OCI-M1 (cell line): ENCODE data around the gene ASTN2.

Experiments used
- DNase-seq: peaks from one replicate; lab custom pipeline; 2025; lab: John Stamatoyannopoulos, UW

ASTN2 gene

GRCh38 chr9:116954731-116955130 is 460.1 kb downstream of the ASTN2 start:
- no peak for DNase-seq

- no peak for DNase-seq
These were observed 461.6 kb downstream of the ASTN2 start for GRCh38 chr9:116953271-116953670.

DNA sequence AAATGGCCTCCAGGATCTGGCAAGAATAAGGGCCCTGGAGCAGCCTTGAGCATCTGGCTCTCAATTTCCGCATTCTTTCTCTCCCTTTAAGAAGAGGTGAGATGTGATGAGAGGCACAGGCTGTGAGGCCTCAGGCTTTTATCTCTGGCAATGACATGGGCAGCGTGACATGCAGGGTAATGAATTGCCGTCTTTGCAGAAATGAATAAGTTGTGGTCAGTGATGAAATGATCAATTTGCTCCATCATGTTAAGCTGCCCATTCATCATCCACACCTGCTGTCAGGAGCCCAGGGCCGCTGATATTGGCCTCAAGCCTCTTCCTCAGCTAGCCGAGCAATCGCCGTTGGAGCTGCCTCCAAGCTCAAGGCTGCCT is 462.4 kb downstream of the ASTN2 start:
- no peak for DNase-seq

DNA sequence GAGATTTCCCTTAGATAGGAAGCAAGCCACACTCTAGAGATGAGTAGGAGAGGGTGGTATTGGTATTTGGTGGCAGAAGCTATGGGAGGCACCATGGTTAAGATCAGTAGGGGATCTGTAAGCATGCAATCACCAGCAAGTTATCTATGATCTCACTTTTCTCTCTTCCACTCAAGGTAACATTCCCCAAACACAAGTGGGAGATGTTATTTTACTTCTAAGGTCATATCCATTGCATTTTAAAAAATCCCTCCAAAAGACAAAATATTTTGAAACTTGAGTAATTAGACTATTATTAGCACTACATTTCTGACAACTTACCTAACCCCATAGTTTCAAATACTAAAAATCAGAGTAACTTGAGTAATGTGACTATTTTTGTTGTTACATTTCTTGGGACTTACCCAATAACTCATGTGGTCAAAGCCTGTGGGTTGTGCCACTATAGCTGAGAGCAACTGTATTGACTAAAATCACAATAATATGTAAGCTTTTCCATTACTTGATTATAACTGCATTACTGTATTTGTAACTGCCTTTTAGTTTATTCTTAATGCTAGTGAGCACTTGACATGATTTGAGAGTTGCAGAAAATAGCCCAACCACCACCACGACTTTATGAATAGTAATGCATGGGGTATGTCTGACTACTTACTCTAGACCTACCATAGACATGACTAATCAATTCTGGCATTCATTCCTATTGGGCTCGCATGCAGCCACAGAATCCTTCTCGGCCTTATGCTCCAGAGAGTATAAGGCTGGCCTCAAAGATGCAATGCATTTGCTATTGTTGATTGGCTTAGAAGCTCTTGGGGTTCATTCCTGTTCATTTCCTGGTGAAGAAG is 463.0 kb downstream of the ASTN2 start:
- DNase-seq, result no peak

GRCh38 chr9:116945817-116946216 is 469.0 kb downstream of the ASTN2 start:
- peak; percentile 62 for DNase-seq

GRCh38 chr9:116944714-116945534 is 469.9 kb downstream of the ASTN2 start:
- peak; percentile 16 for DNase-seq

DNA sequence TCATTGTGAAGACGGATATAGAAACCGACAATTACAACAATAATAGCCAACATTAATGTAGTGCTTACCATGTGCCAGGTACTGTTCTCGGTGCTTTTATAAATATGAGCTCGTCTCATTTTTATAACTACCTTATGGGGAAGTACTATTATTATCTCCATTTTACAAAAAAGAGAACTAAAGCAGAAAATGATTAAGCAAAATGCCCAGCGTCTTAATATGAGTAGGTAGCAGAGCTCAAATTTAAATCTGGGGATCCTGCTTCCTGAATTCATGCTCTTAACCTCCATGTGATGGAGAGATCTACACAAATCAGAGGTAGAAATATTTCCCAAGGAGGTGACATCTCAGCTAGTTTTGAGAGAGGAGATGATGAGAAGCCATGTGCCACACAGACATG is 470.9 kb downstream of the ASTN2 start:
- DNase-seq, result no peak

DNA sequence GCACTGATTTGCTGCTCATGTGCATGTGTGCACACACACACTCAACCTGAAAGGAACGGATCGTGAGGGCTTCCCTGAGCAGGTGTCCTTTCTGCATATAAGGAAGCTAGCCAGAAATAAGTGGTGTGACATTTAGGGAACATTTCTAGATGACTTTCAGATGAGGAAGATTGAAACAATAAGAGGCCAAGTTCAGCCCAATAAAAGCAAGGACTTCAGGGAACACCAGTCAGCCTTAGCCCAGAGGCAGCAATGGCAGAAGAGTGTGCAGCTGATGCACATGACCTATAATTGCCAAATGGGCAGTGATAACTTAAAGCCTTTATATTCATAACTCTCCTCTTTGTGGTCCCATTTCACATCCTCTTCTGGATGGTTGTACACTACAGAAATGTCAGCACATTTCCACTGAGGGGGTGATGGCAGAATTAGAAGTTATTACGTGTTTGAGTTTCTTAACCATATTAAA is 472.2 kb downstream of the ASTN2 start:
- no peak for DNase-seq

DNA sequence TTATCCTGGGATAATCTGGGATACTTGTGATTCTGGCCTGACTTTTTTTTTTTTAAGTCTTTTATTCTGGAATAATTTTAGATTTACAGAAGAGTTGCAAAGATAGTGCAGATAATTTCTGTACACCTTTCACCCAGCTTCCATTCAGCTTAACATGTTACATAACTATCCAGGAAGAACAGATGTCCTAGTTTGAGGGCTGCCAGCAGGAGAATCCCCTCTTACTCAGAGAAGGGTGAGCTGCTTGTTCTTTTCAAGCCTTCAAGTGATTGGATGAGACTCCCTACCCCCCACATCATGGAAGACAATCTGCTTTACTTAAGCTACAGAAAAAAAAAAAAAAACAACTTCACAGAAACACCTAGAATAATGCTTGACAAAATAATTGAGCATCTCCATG is 473.6 kb downstream of the ASTN2 start:
- DNase-seq, result no peak

DNA sequence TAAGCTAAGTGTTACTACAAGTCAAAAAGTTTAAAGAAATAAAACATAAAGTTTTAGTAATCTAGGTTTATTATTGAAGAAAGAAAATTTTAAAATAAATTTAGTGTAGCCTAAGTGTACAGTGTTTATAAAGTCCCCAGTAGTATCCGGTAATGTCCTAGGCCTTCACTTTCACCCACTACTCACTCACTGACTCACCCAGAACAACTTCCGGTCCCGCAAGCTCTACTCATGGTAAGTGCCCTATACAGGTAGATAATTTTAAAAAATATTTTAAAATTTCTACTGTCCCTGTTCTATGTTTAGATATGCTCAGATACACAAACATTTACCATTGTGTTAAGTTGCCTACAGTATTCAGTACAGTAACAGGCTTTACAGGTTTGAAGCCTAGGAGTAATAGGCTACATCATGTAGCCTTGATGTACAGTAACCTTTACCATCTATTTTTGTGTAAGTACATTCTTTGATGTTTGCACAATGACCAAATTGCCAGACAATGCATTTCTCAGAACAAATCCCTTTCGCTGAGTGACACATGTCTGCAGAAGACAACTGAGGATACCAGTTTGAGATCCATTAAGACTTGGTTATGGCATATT is 474.1 kb downstream of the ASTN2 start:
- DNase-seq, result no peak

GRCh38 chr9:116939614-116940013 is 475.2 kb downstream of the ASTN2 start:
- no peak for DNase-seq

DNA sequence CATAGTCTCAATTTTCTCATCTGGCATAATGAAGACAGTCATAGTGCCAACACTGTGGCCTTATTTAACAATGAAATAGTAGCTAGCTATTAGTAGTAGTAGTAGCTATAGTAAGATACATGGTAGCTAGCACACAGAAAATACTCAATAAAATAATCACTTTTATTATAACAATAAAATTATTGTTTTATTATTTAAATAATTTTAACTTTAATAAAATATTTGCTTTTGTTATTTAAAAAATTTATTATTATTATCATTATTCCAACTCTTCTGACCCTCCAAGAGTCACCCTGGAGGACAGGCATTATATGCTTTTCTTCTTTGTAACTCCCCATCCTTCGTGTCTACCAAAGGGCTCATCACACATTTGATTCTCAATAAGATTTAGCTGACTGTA is 475.7 kb downstream of the ASTN2 start:
- DNase-seq, result no peak

GRCh38 chr9:116937361-116937760 is 477.5 kb downstream of the ASTN2 start:
- DNase-seq, result no peak

- no peak for DNase-seq
These were observed 479.5 kb downstream of the ASTN2 start for GRCh38 chr9:116935149-116935897.

DNA sequence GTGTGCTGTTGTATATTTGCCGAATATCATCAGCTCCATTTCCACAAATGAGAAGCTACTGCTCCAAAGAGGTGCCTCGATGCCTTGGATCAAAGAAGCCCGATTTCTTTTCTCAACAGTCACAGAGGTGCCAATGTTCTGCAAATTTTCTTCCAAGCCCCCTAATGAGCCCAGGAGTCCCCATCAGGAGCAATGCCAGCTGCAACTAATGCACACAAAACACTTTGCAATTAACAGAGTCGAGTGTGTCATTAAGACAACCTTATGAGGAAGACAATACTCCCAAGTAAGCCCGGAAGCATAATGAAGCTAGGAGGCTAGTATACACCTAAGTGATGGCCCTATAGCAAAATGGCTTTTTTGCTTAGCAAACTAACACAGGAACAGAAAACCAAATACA is 480.7 kb downstream of the ASTN2 start:
- no peak for DNase-seq

- DNase-seq, result no peak
These were observed 481.6 kb downstream of the ASTN2 start for GRCh38 chr9:116933251-116933650.

- DNase-seq, result no peak
These were observed 485.2 kb downstream of the ASTN2 start for GRCh38 chr9:116929621-116930020.

- DNase-seq, result no peak
These were observed 486.0 kb downstream of the ASTN2 start for GRCh38 chr9:116928884-116929283.

- no peak for DNase-seq
These were observed 486.6 kb downstream of the ASTN2 start for GRCh38 chr9:116928289-116928688.

DNA sequence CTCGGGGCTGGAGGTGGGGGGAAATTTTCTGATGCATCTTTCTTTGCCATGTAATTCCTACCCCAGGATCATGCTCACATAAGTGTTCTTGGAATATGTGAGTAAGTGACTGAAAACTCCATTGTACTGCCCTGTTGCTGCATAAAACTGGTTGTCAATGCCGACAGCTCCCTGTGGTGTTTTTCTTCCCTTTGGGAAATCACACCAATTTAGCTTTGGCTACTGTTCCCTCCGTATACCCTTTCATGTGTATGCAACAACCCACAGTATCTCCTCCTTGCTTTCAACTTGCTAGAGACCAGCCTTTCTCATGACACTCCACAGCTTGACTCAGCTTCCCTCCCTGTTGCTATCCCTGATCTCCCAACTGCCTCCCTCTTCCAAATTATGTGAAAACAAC is 487.1 kb downstream of the ASTN2 start:
- no peak for DNase-seq

DNA sequence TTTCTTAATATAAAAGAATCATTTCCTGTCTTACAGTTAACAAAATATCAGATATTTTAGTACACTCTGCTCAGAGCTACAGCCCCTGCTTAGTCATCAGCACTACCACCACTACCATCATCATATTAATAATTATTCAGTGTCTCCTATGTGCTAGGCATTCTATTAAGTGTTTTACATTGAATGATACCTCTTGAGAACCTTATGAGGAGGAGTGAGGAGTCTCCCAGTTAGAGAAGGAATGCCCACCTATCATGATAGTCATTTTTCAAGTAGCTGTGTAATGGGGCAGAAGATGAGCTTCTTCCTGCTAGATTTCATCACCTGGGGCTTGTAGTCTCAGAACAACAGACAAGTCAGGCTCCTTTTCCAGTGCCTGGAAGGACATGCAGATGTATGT is 489.7 kb downstream of the ASTN2 start:
- no peak for DNase-seq
